ENCODE results near the gene HADH.

Gene HADH

DNA sequence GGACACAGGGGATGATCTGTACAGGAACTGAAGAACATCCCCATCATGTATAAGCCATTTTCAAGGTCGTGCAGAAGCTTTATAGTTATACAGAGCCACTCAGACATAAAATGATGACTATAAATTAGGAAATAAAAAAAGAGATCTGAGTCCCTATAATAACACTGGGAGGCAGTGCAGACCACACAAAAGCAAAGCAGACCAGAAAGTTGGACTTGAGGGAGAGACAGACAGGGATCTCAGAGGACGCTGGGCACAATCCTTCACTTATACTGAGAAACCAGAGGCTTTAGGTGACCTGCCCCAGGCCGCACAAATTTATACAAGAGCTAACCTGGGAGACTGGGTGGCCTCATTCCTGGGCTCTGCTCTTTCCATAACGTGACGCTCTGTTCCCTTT is 70.5 kb downstream of the HADH start:
- DNase-seq: peak; percentile 50

- DNase-seq: no peak
These were observed 71.1 kb downstream of the HADH start for GRCh38 chr4:108060686-108061321.

GRCh38 chr4:108068442-108068841 is 78.8 kb downstream of the HADH start:
- DNase-seq: peak; percentile 48

DNA sequence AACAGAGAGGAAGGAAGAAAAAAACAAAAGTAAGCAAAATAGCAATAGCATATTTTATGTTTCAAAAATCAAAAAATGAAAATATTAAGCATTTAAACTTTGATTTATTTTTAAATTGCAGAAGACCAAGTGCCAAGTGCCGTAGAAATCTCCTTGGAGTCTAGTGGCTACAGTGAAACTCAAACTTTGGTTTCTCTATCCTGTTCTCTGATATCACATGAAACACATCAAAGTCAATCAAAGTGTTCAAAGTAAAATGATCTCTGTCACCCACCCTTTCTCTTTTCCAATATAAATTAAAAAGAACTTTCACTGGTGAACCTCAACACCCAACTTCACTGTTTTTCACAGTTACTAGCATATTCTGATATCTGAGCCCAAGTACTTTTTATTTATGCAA is 81.1 kb downstream of the HADH start:
- DNase-seq: no peak

- no peak for DNase-seq
These were observed 82.6 kb downstream of the HADH start for GRCh38 chr4:108072300-108072699.

- DNase-seq: no peak
These were observed 88.5 kb downstream of the HADH start for GRCh38 chr4:108078024-108078733.

DNA sequence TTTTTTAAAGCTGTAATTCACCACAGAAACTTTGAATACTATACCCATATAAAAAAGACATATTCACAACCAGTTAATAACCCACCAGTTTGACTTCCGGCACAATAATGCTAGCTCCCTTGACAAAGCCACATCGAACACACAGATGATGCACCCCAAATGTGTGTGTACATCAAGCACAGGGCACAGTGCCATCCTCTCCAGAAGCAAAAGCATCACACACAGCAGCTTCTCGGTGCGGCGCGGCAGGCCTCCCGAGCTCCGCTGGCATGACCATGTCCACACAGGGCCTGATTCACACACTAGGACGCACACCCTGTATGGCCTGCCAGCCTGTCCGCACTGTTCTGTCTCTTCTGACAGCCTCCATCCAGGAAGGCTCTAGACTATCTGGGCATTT is 91.1 kb downstream of the HADH start:
- no peak for DNase-seq

GRCh38 chr4:108081256-108081655 is 91.6 kb downstream of the HADH start:
- no peak for DNase-seq

Measured in fibroblast of skin of back (primary cell).